ENCODE measurements around the gene PTBP1.

- TF ChIP-seq CTCF (IDR thresholded peaks at IDR 0.05) (no peak; the same call in 1 of the 2 replicates), POLR2AphosphoS5 (IDR thresholded peaks at IDR 0.05; ENCODE audit: low read depth, low read length) (no peak; the same call in 1 of the 2 replicates), SIN3A (IDR thresholded peaks at IDR 0.05; ENCODE audit: borderline replicate concordance, insufficient read depth, low read depth, low read length) (no peak)
Observed at GRCh38 chr19:799076-799881, 2.0 kb downstream of the PTBP1 start.

Data from Panc1 (cell line).